Astrocyte of the spinal cord (primary cell): Measurements from ENCODE around the gene KRTAP4-5.
"Not testable (repeated sequence)": the region's sequence is repeated elsewhere in the genome, so short reads cannot be mapped to it uniquely, and the experiment has no call there.

Source experiments
- DNase-seq: peaks from one replicate; pipeline ENCODE4 v3.0.0; 2011; ENCODE audit warnings: low read depth, low spot score
- H3K4me3 ChIP-seq: 2 replicates; pipeline ENCODE4 v1.5.1; 2011; ENCODE audit warnings: low read depth, mild to moderate bottlenecking, low read length, moderate library complexity
- CTCF ChIP-seq: IDR thresholded peaks from 2 replicates; pipeline ENCODE4 v1.5.1; 2012; ENCODE audit warnings: low read depth, mild to moderate bottlenecking, low read length, inconsistent platforms
- in situ Hi-C: cut with HindIII; loops from 2 replicates; pipeline ENCODE4 v1.10.0; 2017; ENCODE audit warnings: low sequenced_read_pairs

KRTAP4-5 gene

DNA sequence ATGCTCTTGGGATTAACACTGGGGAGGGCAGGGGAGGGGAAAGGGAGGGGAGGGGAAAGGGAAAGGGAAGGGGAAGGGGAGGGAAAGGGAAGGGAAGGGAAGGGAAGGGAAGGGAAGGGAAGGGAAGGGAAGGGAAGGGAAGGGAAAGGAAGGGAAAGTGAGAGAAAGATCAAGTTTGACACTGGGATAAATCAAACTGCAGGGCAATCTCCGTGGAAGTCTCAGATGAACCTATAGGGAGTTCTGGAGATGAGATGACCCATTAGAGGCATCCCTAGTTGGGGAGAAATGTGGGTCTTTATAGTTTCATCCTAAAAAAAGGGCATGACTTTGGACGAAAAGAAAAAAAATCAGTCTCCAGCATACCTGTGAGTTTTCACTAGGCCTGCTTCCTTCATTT, 27.9 kb downstream of the KRTAP4-5 start:
- in situ Hi-C loops: no loop called here
- TF ChIP-seq CTCF: no peak
- no peak overlapping the region for H3K4me3 ChIP-seq
- DNase-seq: no peak

- H3K4me3 ChIP-seq, in situ Hi-C loops, DNase-seq: not testable (repeated sequence)
Observed at GRCh38 chr17:41119696-41120690, 29.6 kb downstream of the KRTAP4-5 start.

DNA sequence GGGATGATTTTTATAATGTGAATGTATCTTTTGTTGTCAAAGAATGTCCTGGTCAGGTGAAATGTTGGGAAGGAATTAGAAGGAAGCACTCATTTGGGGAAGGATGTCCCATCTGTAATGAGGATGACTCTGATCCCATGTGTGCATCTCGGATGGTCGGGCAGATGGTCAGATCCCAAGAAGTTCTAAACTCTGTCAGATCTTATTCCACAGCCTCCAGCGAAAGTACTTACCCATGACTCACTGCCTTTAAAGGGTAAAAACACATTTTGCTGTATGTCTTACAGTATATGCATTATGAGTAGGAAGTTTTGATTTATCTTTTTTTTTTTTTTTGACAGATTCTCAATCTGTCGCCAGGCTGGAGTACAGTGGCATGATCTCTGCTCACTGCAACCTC, 30.9 kb downstream of the KRTAP4-5 start:
- in situ Hi-C loops: no loop called here

GRCh38 chr17:41117846-41118386, 31.7 kb downstream of the KRTAP4-5 start, which contains the start of gene KRTAP4-11:
Gene KRTAP4-11 (minus strand): TSS chr17:41118373. CDS start chr17:41118315, 58 bp downstream.
- H3K4me3 ChIP-seq, DNase-seq, in situ Hi-C loops: not testable (repeated sequence)

More for the DNA sequence above, 30.9 kb downstream of the KRTAP4-5 start:
- no peak overlapping the region for H3K4me3 ChIP-seq
- no peak for DNase-seq
- no peak for TF ChIP-seq CTCF

DNA sequence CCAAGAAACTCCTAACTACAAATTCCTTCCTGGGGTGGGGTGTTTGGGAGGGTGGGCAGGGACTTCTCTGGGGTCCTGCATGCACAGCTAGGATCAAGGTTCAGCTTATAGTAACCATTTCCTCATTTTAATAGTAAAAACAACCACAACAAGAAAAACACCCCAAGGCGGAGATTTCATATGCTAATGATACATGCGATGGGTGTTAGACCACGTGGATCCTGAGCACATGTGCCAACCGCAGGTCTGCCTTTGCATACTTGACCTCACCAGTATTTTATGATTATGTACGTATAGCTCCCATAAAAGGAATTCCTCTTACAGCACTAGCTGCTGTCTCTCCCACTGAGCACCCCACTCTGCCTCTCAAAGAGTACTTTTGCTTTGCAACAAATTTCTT, 33.3 kb downstream of the KRTAP4-5 start:
- DNase-seq: no peak
- H3K4me3 ChIP-seq: no peak overlapping the region
- in situ Hi-C loops: no loop called here
- TF ChIP-seq CTCF: no peak

GRCh38 chr17:41111151-41111885, 38.3 kb downstream of the KRTAP4-5 start:
- no peak for DNase-seq
- in situ Hi-C loops: no loop called here
- no peak overlapping the region for H3K4me3 ChIP-seq
- TF ChIP-seq CTCF: no peak

GRCh38 chr17:41108728-41109386, 40.8 kb downstream of the KRTAP4-5 start:
- in situ Hi-C loops, DNase-seq, H3K4me3 ChIP-seq: not testable (repeated sequence)
